DMS79 (cell line): ENCODE measurements around the gene MALRD1.

ENCODE experiments used
- DNase-seq: peaks from one replicate; lab custom pipeline; 2025; lab: John Stamatoyannopoulos, UW

MALRD1 gene

GRCh38 chr10:19652750-19653149, 604.1 kb downstream of the MALRD1 start:
- no peak for DNase-seq

- no peak for DNase-seq
Measured at GRCh38 chr10:19653931-19654330, 605.3 kb downstream of the MALRD1 start.

GRCh38 chr10:19654576-19654975, 606.0 kb downstream of the MALRD1 start:
- no peak for DNase-seq

GRCh38 chr10:19656420-19657042, 607.9 kb downstream of the MALRD1 start:
- no peak for DNase-seq

- no peak for DNase-seq
Measured at GRCh38 chr10:19658131-19658530, 609.5 kb downstream of the MALRD1 start.

GRCh38 chr10:19658622-19659233, 610.1 kb downstream of the MALRD1 start:
- no peak for DNase-seq

- no peak for DNase-seq
Measured at GRCh38 chr10:19659920-19660655, 611.5 kb downstream of the MALRD1 start.

GRCh38 chr10:19663344-19663743, 614.7 kb downstream of the MALRD1 start:
- no peak for DNase-seq

- no peak for DNase-seq
Measured at GRCh38 chr10:19668116-19668515, 619.5 kb downstream of the MALRD1 start.

- no peak for DNase-seq
Measured at GRCh38 chr10:19676063-19676462, 627.5 kb downstream of the MALRD1 start.

GRCh38 chr10:19683356-19683755, 634.8 kb downstream of the MALRD1 start:
- DNase-seq: no peak

GRCh38 chr10:19683960-19684359, 635.4 kb downstream of the MALRD1 start:
- no peak for DNase-seq

GRCh38 chr10:19688344-19688743, 639.7 kb downstream of the MALRD1 start:
- no peak for DNase-seq

GRCh38 chr10:19689231-19689630, 640.6 kb downstream of the MALRD1 start:
- DNase-seq: no peak

- no peak for DNase-seq
Measured at GRCh38 chr10:19699299-19699698, 650.7 kb downstream of the MALRD1 start.

- DNase-seq: no peak
Measured at GRCh38 chr10:19701427-19702052, 652.9 kb downstream of the MALRD1 start.

GRCh38 chr10:19702215-19702614, 653.6 kb downstream of the MALRD1 start:
- no peak for DNase-seq

- no peak for DNase-seq
Measured at GRCh38 chr10:19704544-19704943, 655.9 kb downstream of the MALRD1 start.

GRCh38 chr10:19705250-19705649, 656.6 kb downstream of the MALRD1 start:
- DNase-seq: no peak

GRCh38 chr10:19706904-19707303, 658.3 kb downstream of the MALRD1 start:
- no peak for DNase-seq

- no peak for DNase-seq
Measured at GRCh38 chr10:19707376-19707775, 658.8 kb downstream of the MALRD1 start.

GRCh38 chr10:19708031-19708430, 659.4 kb downstream of the MALRD1 start:
- no peak for DNase-seq

- no peak for DNase-seq
Measured at GRCh38 chr10:19710600-19710999, 662.0 kb downstream of the MALRD1 start.
